SJSA1 (cell line): ENCODE results near the gene MRO. TPM values are rescaled to one million over a fixed set of nuclear protein-coding genes. Genes with fewer than 3 reads are reported as not detected.

ENCODE experiments used
- DNase-seq, 2 experiments: peaks; one replicate each; pipeline ENCODE4 v3.0.0-alpha.2; 2015 to 2020; ENCODE audit warnings: low spot score in 2 of 2, low read depth in 1 of 2
- H3K27ac ChIP-seq: fragments of 250-450 bp; sonication (Bioruptor Pico); 2 replicates; pipeline ENCODE4 v1.5.1; 2020; ENCODE audit warnings: mild to moderate bottlenecking, moderate library complexity
- H3K27me3 ChIP-seq: fragments of 250-450 bp; sonication (Bioruptor Pico); replicated peaks from 2 replicates; pipeline ENCODE4 v1.5.1; 2020; ENCODE audit warnings: mild to moderate bottlenecking, moderate library complexity
- H3K36me3 ChIP-seq: fragments of 250-450 bp; sonication (Bioruptor Pico); 2 replicates; pipeline ENCODE4 v1.5.1; 2020; ENCODE audit warnings: mild to moderate bottlenecking
- H3K4me1 ChIP-seq: fragments of 250-450 bp; sonication (Bioruptor Pico); replicated peaks from 2 replicates; pipeline ENCODE4 v1.6.1; 2021; ENCODE audit warnings: mild to moderate bottlenecking
- H3K4me3 ChIP-seq: fragments of 250-450 bp; sonication (Bioruptor Pico); 2 replicates; pipeline ENCODE4 v1.5.1; 2020; ENCODE audit warnings: mild to moderate bottlenecking
- H3K9me3 ChIP-seq: fragments of 250-450 bp; sonication (Bioruptor Pico); replicated peaks from 2 replicates; pipeline ENCODE4 v1.5.1; 2020; ENCODE audit warnings: mild to moderate bottlenecking
- total RNA-seq: library from RNA; depleted of rRNA; stranded (reverse); fragments of >200 nt; shearing (Covaris generic); gene quantifications from 2 replicates; pipeline ENCODE4 v1.2.3, GENCODE V29; 2014; rRNA removed

Gene MRO
- total RNA-seq, 1 experiment from 2014 or later, result 0.03 TPM

- DNase-seq, result no peak
- no peak overlapping the region for H3K27ac ChIP-seq
- H3K36me3 ChIP-seq, result no peaks in the 10 kb centered on the region
- no peak overlapping the region for H3K4me3 ChIP-seq
- peaks cover 4% of the 10 kb centered on the region; the same call in 1 of the 2 replicates for H3K27me3 ChIP-seq
- H3K4me1 ChIP-seq, result no peaks in the 10 kb centered on the region
- no peaks in the 10 kb centered on the region for H3K9me3 ChIP-seq
Observed at GRCh38 chr18:50754297-50754696, 65.5 kb downstream of the MRO start.

- peak in 1 of 2 experiments; percentile 28 for DNase-seq
- H3K27ac ChIP-seq, result no peak overlapping the region
- no peaks in the 10 kb centered on the region for H3K9me3 ChIP-seq
- H3K4me1 ChIP-seq, result no peaks in the 10 kb centered on the region
- H3K27me3 ChIP-seq, result peaks cover 4% of the 10 kb centered on the region; the same call in 1 of the 2 replicates
- no peak overlapping the region for H3K4me3 ChIP-seq
- no peaks in the 10 kb centered on the region for H3K36me3 ChIP-seq
Observed at GRCh38 chr18:50753311-50753710, 66.5 kb downstream of the MRO start.

- Histone ChIP-seq H3K4me1 (no peaks in the 10 kb centered on the region), H3K9me3 (no peaks in the 10 kb centered on the region), H3K4me3 (no peak overlapping the region), H3K36me3 (no peaks in the 10 kb centered on the region), H3K27ac (no peak overlapping the region), H3K27me3 (peaks cover 4% of the 10 kb centered on the region; the same call in 1 of the 2 replicates)
- DNase-seq, result no peak
Observed at GRCh38 chr18:50751947-50752346, 67.9 kb downstream of the MRO start.

- H3K27ac ChIP-seq, result no peak overlapping the region
- H3K36me3 ChIP-seq, result no peaks in the 10 kb centered on the region
- H3K27me3 ChIP-seq, result peaks cover 4% of the 10 kb centered on the region; the same call in 1 of the 2 replicates
- H3K4me1 ChIP-seq, result no peaks in the 10 kb centered on the region
- no peak overlapping the region for H3K4me3 ChIP-seq
- peak in 1 of 2 experiments; percentile 12 for DNase-seq
- no peaks in the 10 kb centered on the region for H3K9me3 ChIP-seq
Observed at GRCh38 chr18:50751490-50751889, 68.3 kb downstream of the MRO start.

- Histone ChIP-seq H3K9me3 (no peaks in the 10 kb centered on the region), H3K4me3 (no peak overlapping the region), H3K27ac (no peak overlapping the region), H3K36me3 (no peaks in the 10 kb centered on the region), H3K27me3 (peaks cover 4% of the 10 kb centered on the region; the same call in 1 of the 2 replicates), H3K4me1 (no peaks in the 10 kb centered on the region)
- peak in 1 of 2 experiments; percentile 17 for DNase-seq
Observed at GRCh38 chr18:50750546-50750945, 69.3 kb downstream of the MRO start.

- no peaks in the 10 kb centered on the region for H3K9me3 ChIP-seq
- peak in 1 of 2 experiments; percentile 19 for DNase-seq
- H3K4me3 ChIP-seq, result no peak overlapping the region
- H3K27me3 ChIP-seq, result 0 out of 2 replicates have a peak, but pooled peaks cover 4% of the 10 kb centered on the region
- H3K27ac ChIP-seq, result no peak overlapping the region
- H3K4me1 ChIP-seq, result no peaks in the 10 kb centered on the region
- H3K36me3 ChIP-seq, result no peaks in the 10 kb centered on the region
Observed at GRCh38 chr18:50749945-50750344, 69.9 kb downstream of the MRO start.

GRCh38 chr18:50749421-50749820 lies 70.4 kb downstream of the MRO start:
- no peaks in the 10 kb centered on the region for H3K36me3 ChIP-seq
- no peak overlapping the region for H3K4me3 ChIP-seq
- H3K4me1 ChIP-seq, result no peaks in the 10 kb centered on the region
- H3K27ac ChIP-seq, result no peak overlapping the region
- peak in 1 of 2 experiments; percentile 13 for DNase-seq
- H3K27me3 ChIP-seq, result 0 out of 2 replicates have a peak, but pooled peaks cover 4% of the 10 kb centered on the region
- no peaks in the 10 kb centered on the region for H3K9me3 ChIP-seq

- no peaks in the 10 kb centered on the region for H3K4me1 ChIP-seq
- H3K36me3 ChIP-seq, result no peaks in the 10 kb centered on the region
- DNase-seq, result no peak
- H3K27me3 ChIP-seq, result peaks cover 4% of the 10 kb centered on the region; the same call in 1 of the 2 replicates
- H3K4me3 ChIP-seq, result no peak overlapping the region
- H3K9me3 ChIP-seq, result no peaks in the 10 kb centered on the region
- no peak overlapping the region for H3K27ac ChIP-seq
Observed at GRCh38 chr18:50748243-50749229, 71.3 kb downstream of the MRO start.

GRCh38 chr18:50747849-50748242 lies 72.0 kb downstream of the MRO start:
- Histone ChIP-seq H3K9me3 (no peaks in the 10 kb centered on the region), H3K4me3 (no peak overlapping the region), H3K27ac (no peak overlapping the region), H3K27me3 (peaks cover 5% of the 10 kb centered on the region; the same call in 1 of the 2 replicates), H3K36me3 (no peaks in the 10 kb centered on the region), H3K4me1 (no peaks in the 10 kb centered on the region)
- DNase-seq, result no peak

GRCh38 chr18:50745945-50746344 lies 73.9 kb downstream of the MRO start:
- H3K36me3 ChIP-seq, result no peaks in the 10 kb centered on the region

More at GRCh38 chr18:50745945-50746344, 73.9 kb downstream of the MRO start:
- no peak for DNase-seq
- Histone ChIP-seq H3K4me3 (no peak overlapping the region), H3K27me3 (peaks cover 8% of the 10 kb centered on the region), H3K4me1 (no peaks in the 10 kb centered on the region), H3K27ac (no peak overlapping the region), H3K9me3 (no peaks in the 10 kb centered on the region)

Other genes with a start within 250 kb of the MRO start
- gene ME2, start 59.1 kb upstream of the MRO start, total RNA-seq, result 45.0 and 49.2 TPM in 2 replicates
- 6.1 and 8.2 TPM in 2 replicates for gene ELAC1, start 148.0 kb upstream of the MRO start, total RNA-seq
- 121 and 138 TPM in 2 replicates for gene SMAD4, start 210.2 kb upstream of the MRO start, total RNA-seq